ENCODE measurements around the gene CHTOP. TPM values are rescaled to one million over a fixed set of nuclear protein-coding genes. Genes with fewer than 3 reads are reported as not detected.

CHTOP gene
- total and polyA plus RNA-seq, 2 of the 8 experiments (the other 6 are each of a cell fraction or from before 2014, with no cell fraction given) = 84.6 to 104 TPM

- 0 out of 4 replicates have a peak, but pooled peaks of 1 of the 2 experiments have one; percentile 40 for TF ChIP-seq HDAC2 (IDR thresholded peaks at IDR 0.05; ENCODE audit: borderline replicate concordance in 1 of 2, low read depth in 2 of 2, low read length in 2 of 2)
- TF ChIP-seq RNF2 (IDR thresholded peaks at IDR 0.05; ENCODE audit: borderline replicate concordance, low read depth, low read length, missing control alignments, poor library complexity, severe bottlenecking) = no peak
- TF ChIP-seq KDM4A (IDR thresholded peaks at IDR 0.05; ENCODE audit: low read depth, low read length, severe bottlenecking) = no peak
- peak in 1 of 2 experiments; percentile 59; a peak in 2 of 3 replicates for TF ChIP-seq POLR2A (IDR thresholded peaks at IDR 0.05; ENCODE audit: control extremely low read depth in 1 of 2, low read depth in 2 of 2, low read length in 2 of 2)
- no peak for TF ChIP-seq CREB1 (IDR thresholded peaks at IDR 0.05)
- TF ChIP-seq, protein P1, sequence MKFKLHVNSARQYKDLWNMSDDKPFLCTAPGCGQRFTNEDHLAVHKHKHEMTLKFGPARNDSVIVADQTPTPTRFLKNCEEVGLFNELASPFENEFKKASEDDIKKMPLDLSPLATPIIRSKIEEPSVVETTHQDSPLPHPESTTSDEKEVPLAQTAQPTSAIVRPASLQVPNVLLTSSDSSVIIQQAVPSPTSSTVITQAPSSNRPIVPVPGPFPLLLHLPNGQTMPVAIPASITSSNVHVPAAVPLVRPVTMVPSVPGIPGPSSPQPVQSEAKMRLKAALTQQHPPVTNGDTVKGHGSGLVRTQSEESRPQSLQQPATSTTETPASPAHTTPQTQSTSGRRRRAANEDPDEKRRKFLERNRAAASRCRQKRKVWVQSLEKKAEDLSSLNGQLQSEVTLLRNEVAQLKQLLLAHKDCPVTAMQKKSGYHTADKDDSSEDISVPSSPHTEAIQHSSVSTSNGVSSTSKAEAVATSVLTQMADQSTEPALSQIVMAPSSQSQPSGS (IDR thresholded peaks at IDR 0.05; ENCODE audit: low read length) = no peak
- TF ChIP-seq, protein P2, sequence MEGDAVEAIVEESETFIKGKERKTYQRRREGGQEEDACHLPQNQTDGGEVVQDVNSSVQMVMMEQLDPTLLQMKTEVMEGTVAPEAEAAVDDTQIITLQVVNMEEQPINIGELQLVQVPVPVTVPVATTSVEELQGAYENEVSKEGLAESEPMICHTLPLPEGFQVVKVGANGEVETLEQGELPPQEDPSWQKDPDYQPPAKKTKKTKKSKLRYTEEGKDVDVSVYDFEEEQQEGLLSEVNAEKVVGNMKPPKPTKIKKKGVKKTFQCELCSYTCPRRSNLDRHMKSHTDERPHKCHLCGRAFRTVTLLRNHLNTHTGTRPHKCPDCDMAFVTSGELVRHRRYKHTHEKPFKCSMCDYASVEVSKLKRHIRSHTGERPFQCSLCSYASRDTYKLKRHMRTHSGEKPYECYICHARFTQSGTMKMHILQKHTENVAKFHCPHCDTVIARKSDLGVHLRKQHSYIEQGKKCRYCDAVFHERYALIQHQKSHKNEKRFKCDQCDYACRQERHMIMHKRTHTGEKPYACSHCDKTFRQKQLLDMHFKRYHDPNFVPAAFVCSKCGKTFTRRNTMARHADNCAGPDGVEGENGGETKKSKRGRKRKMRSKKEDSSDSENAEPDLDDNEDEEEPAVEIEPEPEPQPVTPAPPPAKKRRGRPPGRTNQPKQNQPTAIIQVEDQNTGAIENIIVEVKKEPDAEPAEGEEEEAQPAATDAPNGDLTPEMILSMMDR (IDR thresholded peaks at IDR 0.05; ENCODE audit: control extremely low read depth in 1 of 3, insufficient read depth in 1 of 3, low read depth in 1 of 3, low read length in 3 of 3) = no peak
- no peak for TF ChIP-seq MAX (IDR thresholded peaks at IDR 0.05)
- TF ChIP-seq POU5F1 (IDR thresholded peaks at IDR 0.05; ENCODE audit: low read depth, low read length) = peak; percentile 64; the same call in 1 of the 2 replicates
- no peak for TF ChIP-seq YY1 (IDR thresholded peaks at IDR 0.05; ENCODE audit: low read depth, low read length)
- TF ChIP-seq EP300 (IDR thresholded peaks at IDR 0.05; ENCODE audit: borderline replicate concordance in 1 of 2, low read depth in 2 of 2, low read length in 2 of 2) = peak in 1 of 2 experiments; percentile 80; a peak in 1 of 3 replicates
- no peak for TF ChIP-seq BCL11A (IDR thresholded peaks at IDR 0.05; ENCODE audit: low read depth in 2 of 2, low read length in 2 of 2)
- 0 out of 4 replicates have a peak, but pooled peaks of 1 of the 2 experiments have one; percentile 8 for TF ChIP-seq RAD21 (IDR thresholded peaks at IDR 0.05 in 1 of 2, conservative IDR thresholded peaks at IDR 0.05 in 1 of 2; ENCODE audit: low read depth in 2 of 2, low read length in 2 of 2)
- no peak for TF ChIP-seq RBBP5 (IDR thresholded peaks at IDR 0.05; ENCODE audit: borderline replicate concordance, low read depth, low read length)
- no peak for TF ChIP-seq BACH1 (IDR thresholded peaks at IDR 0.05; ENCODE audit: low read length)
- TF ChIP-seq GTF2F1 (IDR thresholded peaks at IDR 0.05; ENCODE audit: borderline replicate concordance, low read depth, low read length) = no peak
- TF ChIP-seq CHD2 (IDR thresholded peaks at IDR 0.05; ENCODE audit: low read length) = no peak
- TF ChIP-seq SIX5 (IDR thresholded peaks at IDR 0.05; ENCODE audit: low read depth, low read length) = no peak
Measured at GRCh38 chr1:153598309-153599172, 35.3 kb upstream of the CHTOP start (continued).
